H9 (cell line): Measurements from ENCODE around the gene RNF227. TPM values are rescaled to one million over a fixed set of nuclear protein-coding genes. Genes with fewer than 3 reads are reported as not detected.

Experiments used
- DNase-seq: peaks from one replicate; pipeline ENCODE4 v3.0.0-alpha.2; 2017
- H2AFZ ChIP-seq: one replicate; pipeline ENCODE4 v1.6.1; 2013; ENCODE audit warnings: mild to moderate bottlenecking, low read length, control low read depth, moderate library complexity
- H2AK5ac ChIP-seq: 2 replicates; pipeline ENCODE4 v1.6.1; 2013; ENCODE audit warnings: low read length, control low read depth, mixed read lengths; ENCODE audit not compliant: insufficient read length
- H2BK120ac ChIP-seq: one replicate; pipeline ENCODE4 v1.6.1; 2013; ENCODE audit warnings: low read depth, mild to moderate bottlenecking, low read length, control low read depth, inconsistent platforms; ENCODE audit not compliant: poor library complexity, severe bottlenecking
- H2BK12ac ChIP-seq: 2 replicates; pipeline ENCODE4 v1.6.1; 2013; ENCODE audit warnings: low read length, control low read depth, mixed read lengths, low read depth; ENCODE audit not compliant: insufficient read length
- H2BK15ac ChIP-seq: 2 replicates; pipeline ENCODE4 v1.6.1; 2013; ENCODE audit warnings: low read depth, low read length, control low read depth
- H2BK20ac ChIP-seq: one replicate; pipeline ENCODE4 v1.6.1; 2013; ENCODE audit warnings: low read depth, mild to moderate bottlenecking, low read length, control low read depth, inconsistent platforms; ENCODE audit not compliant: poor library complexity, severe bottlenecking
- H2BK5ac ChIP-seq: 2 replicates; pipeline ENCODE4 v1.6.1; 2013; ENCODE audit warnings: low read length, control low read depth, mixed read lengths; ENCODE audit not compliant: insufficient read length
- H3K14ac ChIP-seq: 2 replicates; pipeline ENCODE4 v1.6.1; 2013; ENCODE audit warnings: low read length, control low read depth; ENCODE audit not compliant: insufficient read depth
- H3K18ac ChIP-seq: 2 replicates; pipeline ENCODE4 v1.6.1; 2013; ENCODE audit warnings: low read depth, mild to moderate bottlenecking, mixed read lengths, low read length, control low read depth; ENCODE audit not compliant: insufficient read length
- H3K23ac ChIP-seq: 2 replicates; pipeline ENCODE4 v1.6.1; 2013; ENCODE audit warnings: low read length, control low read depth, mixed read lengths, low read depth; ENCODE audit not compliant: insufficient read length
- H3K23me2 ChIP-seq: 2 replicates; pipeline ENCODE4 v1.6.1; 2013; ENCODE audit warnings: low read depth, mild to moderate bottlenecking, mixed read lengths, low read length, control low read depth; ENCODE audit not compliant: insufficient read length, poor library complexity, severe bottlenecking
- H3K27ac ChIP-seq: 2 replicates; pipeline ENCODE4 v1.5.1; 2013; ENCODE audit warnings: low read length, control low read depth, mixed read lengths, low read depth; ENCODE audit not compliant: insufficient read length
- H3K27me3 ChIP-seq: 2 replicates; pipeline ENCODE4 v1.6.1; 2013; ENCODE audit warnings: low read length, control low read depth, inconsistent platforms; ENCODE audit not compliant: insufficient read depth
- H3K4ac ChIP-seq: 2 replicates; pipeline ENCODE4 v1.6.1; 2013; ENCODE audit warnings: low read depth, mild to moderate bottlenecking, control low read depth, inconsistent platforms, low read length, moderate library complexity
- H3K4me1 ChIP-seq: 2 replicates; pipeline ENCODE4 v1.6.1; 2013; ENCODE audit warnings: low read length, control low read depth, inconsistent platforms; ENCODE audit not compliant: insufficient read depth
- H3K4me2 ChIP-seq: 2 replicates; pipeline ENCODE4 v1.6.1; 2013; ENCODE audit warnings: low read length, control low read depth, mixed read lengths; ENCODE audit not compliant: insufficient read length, insufficient read depth
- H3K56ac ChIP-seq: 2 replicates; pipeline ENCODE4 v1.6.1; 2013; ENCODE audit warnings: low read depth, mild to moderate bottlenecking, mixed read lengths, low read length, control low read depth; ENCODE audit not compliant: insufficient read length
- H3K79me1 ChIP-seq: 2 replicates; pipeline ENCODE4 v1.6.1; 2013; ENCODE audit warnings: low read depth, mild to moderate bottlenecking, moderate library complexity, low read length, control low read depth, inconsistent platforms; ENCODE audit not compliant: insufficient read depth, poor library complexity, severe bottlenecking
- H3K79me2 ChIP-seq: 2 replicates; pipeline ENCODE4 v1.6.1; 2013; ENCODE audit warnings: low read length, control low read depth, inconsistent platforms; ENCODE audit not compliant: insufficient read depth
- H3K9ac ChIP-seq: 2 replicates; pipeline ENCODE4 v1.6.1; 2013; ENCODE audit warnings: low read length, control low read depth, mixed read lengths; ENCODE audit not compliant: insufficient read length; ENCODE audit errors: extremely low read depth
- H3K9me3 ChIP-seq: one replicate; pipeline ENCODE4 v1.6.1; 2013; ENCODE audit warnings: low read depth, low read length, inconsistent platforms; ENCODE audit not compliant: control insufficient read depth
- H3T11ph ChIP-seq: one replicate; pipeline ENCODE4 v1.6.1; 2013; ENCODE audit warnings: mild to moderate bottlenecking, low read length, control low read depth, inconsistent platforms
- H4K20me1 ChIP-seq: one replicate; pipeline ENCODE4 v1.6.1; 2013; ENCODE audit not compliant: control insufficient read depth, insufficient read length, insufficient read depth
- H4K5ac ChIP-seq: 2 replicates; pipeline ENCODE4 v1.6.1; 2013; ENCODE audit warnings: low read depth, mild to moderate bottlenecking, mixed read lengths, low read length, control low read depth; ENCODE audit not compliant: insufficient read length
- H4K8ac ChIP-seq: replicated peaks from 2 replicates; pipeline ENCODE4 v1.6.1; 2013; ENCODE audit warnings: low read length, control low read depth, mixed read lengths, low read depth; ENCODE audit not compliant: insufficient read length
- H4K91ac ChIP-seq: 2 replicates; pipeline ENCODE4 v1.6.1; 2013; ENCODE audit warnings: low read depth, mild to moderate bottlenecking, moderate library complexity, mixed read lengths, low read length, control low read depth; ENCODE audit not compliant: insufficient read length
- H3K27ac Mint-ChIP-seq, 3 experiments: 2 replicates in 2 of 3; 3 replicates in 1 of 3; pipeline ENCODE4 v1.8.0; 2020 to 2021; ENCODE audit warnings: mixed read lengths in 3 of 3, mild to moderate bottlenecking in 1 of 3, moderate library complexity in 1 of 3
- H3K27me3 Mint-ChIP-seq: 2 replicates; pipeline ENCODE4 v1.8.0; 2021; ENCODE audit warnings: low read depth, mild to moderate bottlenecking, moderate library complexity, mixed read lengths
- H3K36me3 Mint-ChIP-seq, 3 experiments: 2 replicates in 2 of 3; 3 replicates in 1 of 3; pipeline ENCODE4 v1.8.0; 2020 to 2021; ENCODE audit warnings: low read depth in 3 of 3, mixed read lengths in 3 of 3; ENCODE audit not compliant: insufficient read depth in 1 of 3
- H3K4me1 Mint-ChIP-seq, 2 experiments: 2 replicates each; pipeline ENCODE4 v1.8.0; 2020; ENCODE audit warnings: mixed read lengths in 2 of 2
- H3K4me3 Mint-ChIP-seq, 2 experiments: 2 replicates in 1 of 2; 3 replicates in 1 of 2; pipeline ENCODE4 v1.8.0; 2020 to 2021; ENCODE audit warnings: mild to moderate bottlenecking in 2 of 2, mixed read lengths in 2 of 2, moderate library complexity in 1 of 2
- H3K9me3 Mint-ChIP-seq, 2 experiments: 2 replicates in 1 of 2; 3 replicates in 1 of 2; pipeline ENCODE4 v1.8.0; 2020; ENCODE audit warnings: mild to moderate bottlenecking in 2 of 2, mixed read lengths in 2 of 2, moderate library complexity in 1 of 2
- CTCF ChIP-seq: fragments of 200-600 bp; sonication (generic); conservative IDR thresholded peaks from 3 replicates; pipeline ENCODE4 v1.8.0; 2021; ENCODE audit warnings: antibody characterized with exemption, mild to moderate bottlenecking
- whole genome bisulfite sequencing: extraction: QIAGEN DNeasy Blood & Tissue Kit; methylation state at CpG from one replicate; pipeline ENCODE4 v1.1.7; 2013; ENCODE audit warnings: missing lambda C conversion rate, low lambda C conversion rate, mixed read lengths; ENCODE audit not compliant: insufficient read length; ENCODE audit errors: extremely low coverage; 5-methylcytosine and 5-hydroxymethylcytosine counted together
- total RNA-seq: library from RNA; stranded (reverse); gene quantifications from 2 replicates; pipeline ENCODE4 v1.2.1, GENCODE V29; 2021

The RNF227 gene
- total RNA-seq, 1 experiment from 2014 or later = 1.9 TPM

- no peaks in the 10 kb centered on the region for H3K9me3 Mint-ChIP-seq
- H2BK120ac ChIP-seq = no peak overlapping the region
- H3K27me3 Mint-ChIP-seq = no peaks in the 10 kb centered on the region
- H3K4me2 ChIP-seq = no peak overlapping the region
- no peak overlapping the region for H2BK20ac ChIP-seq
- H3K18ac ChIP-seq = no peak overlapping the region
- no peaks in the 10 kb centered on the region for H3K79me2 ChIP-seq
- no peak overlapping the region for H4K8ac ChIP-seq
- H3K14ac ChIP-seq = no peak overlapping the region
- H3T11ph ChIP-seq = no peak overlapping the region
- no peak overlapping the region for H2BK5ac ChIP-seq
- no peak overlapping the region for H2BK15ac ChIP-seq
- no peaks in the 10 kb centered on the region for H3K23me2 ChIP-seq
- H2AK5ac ChIP-seq = no peak overlapping the region
- WGBS = no CpG with 5 or more reads among the region's 2 CpGs
- H4K5ac ChIP-seq = no peak overlapping the region
- no peak overlapping the region for H3K4me3 Mint-ChIP-seq
- no peaks in the 10 kb centered on the region for H3K27me3 ChIP-seq
- H3K4me1 Mint-ChIP-seq = peaks cover 0 to 3% of the 10 kb centered on the region in 2 experiments; a peak in 1 of 4 replicates
- no peak overlapping the region for H3K56ac ChIP-seq
- no peak for DNase-seq
- H3K27ac ChIP-seq = no peak overlapping the region
- H3K79me1 ChIP-seq = no peaks in the 10 kb centered on the region
- H4K20me1 ChIP-seq = no peaks in the 10 kb centered on the region
- no peak overlapping the region for H4K91ac ChIP-seq
- peaks cover 0 to 9% (median 0%) of the 10 kb centered on the region in 3 experiments; a peak in 1 of 7 replicates for H3K36me3 Mint-ChIP-seq
- no peaks in the 10 kb centered on the region for H3K9me3 ChIP-seq
- no peak overlapping the region for H3K4ac ChIP-seq
- no peak overlapping the region for H3K27ac Mint-ChIP-seq
- H2BK12ac ChIP-seq = no peak overlapping the region
- no peaks in the 10 kb centered on the region for H3K4me1 ChIP-seq
- TF ChIP-seq CTCF = no peak
- no peak overlapping the region for H3K23ac ChIP-seq
- no peak overlapping the region for H3K9ac ChIP-seq
- no peak overlapping the region for H2AFZ ChIP-seq
Observed at GRCh38 chr17:7875804-7876370, 40.2 kb downstream of the RNF227 start.
